Stomach (tissue), 4 donors: Measurements from ENCODE around the gene MYADM.

Experiments
- CTCF ChIP-seq, 7 experiments: fragments of 450-650 bp in 4 of 7; fragments of 200-600 bp in 3 of 7; sonication (generic) in 3 of 7; IDR thresholded peaks; one replicate each; pipeline ENCODE4 v1.5.1; 2016 to 2019; ENCODE audit warnings: antibody characterized with exemption in 7 of 7, control low read depth in 2 of 7, mild to moderate bottlenecking in 1 of 7
- POLR2A ChIP-seq, 4 donors: fragments of 450-650 bp; IDR thresholded peaks; one replicate each; pipeline ENCODE4 v1.6.1; 2016; ENCODE audit warnings: antibody characterized with exemption in 4 of 4, control low read depth in 2 of 4, mild to moderate bottlenecking in 1 of 4, moderate library complexity in 1 of 4
- POLR2AphosphoS5 ChIP-seq, 3 donors: sonication (generic); formaldehyde crosslinking; IDR thresholded peaks; one replicate each; pipeline ENCODE4 v1.6.1; 2016; ENCODE audit warnings: antibody characterized with exemption in 3 of 3

GRCh38 chr19:53876651-53877224 lies 9.1 kb downstream of the MYADM start:
- TF ChIP-seq CTCF (IDR thresholded peaks at IDR 0.05) (no peak), POLR2AphosphoS5 (IDR thresholded peaks at IDR 0.05) (no peak), POLR2A (IDR thresholded peaks at IDR 0.05) (no peak)
